Right lobe of liver (tissue), 4 donors: Measurements from ENCODE around the gene LRRC8E.

Experiments
- CTCF ChIP-seq, 4 donors: fragments of 200-600 bp in 3 of 4; fragments of 450-650 bp in 1 of 4; IDR thresholded peaks; one replicate each; pipeline versions ENCODE4 v1.5.1 to v1.8.0; 2016 to 2022; ENCODE audit warnings: antibody characterized with exemption in 4 of 4, mild to moderate bottlenecking in 2 of 4
- POLR2A ChIP-seq: fragments of 450-650 bp; IDR thresholded peaks from one replicate; pipeline ENCODE4 v1.6.1; 2017; ENCODE audit warnings: antibody characterized with exemption, mild to moderate bottlenecking
- donor health status: DM: no; HTN: no; CAD: no.
- donor health status: DM: no; HTN: no; CAD: no.
- donor health status: DM: no; HTN: yes; CAD: no.

DNA sequence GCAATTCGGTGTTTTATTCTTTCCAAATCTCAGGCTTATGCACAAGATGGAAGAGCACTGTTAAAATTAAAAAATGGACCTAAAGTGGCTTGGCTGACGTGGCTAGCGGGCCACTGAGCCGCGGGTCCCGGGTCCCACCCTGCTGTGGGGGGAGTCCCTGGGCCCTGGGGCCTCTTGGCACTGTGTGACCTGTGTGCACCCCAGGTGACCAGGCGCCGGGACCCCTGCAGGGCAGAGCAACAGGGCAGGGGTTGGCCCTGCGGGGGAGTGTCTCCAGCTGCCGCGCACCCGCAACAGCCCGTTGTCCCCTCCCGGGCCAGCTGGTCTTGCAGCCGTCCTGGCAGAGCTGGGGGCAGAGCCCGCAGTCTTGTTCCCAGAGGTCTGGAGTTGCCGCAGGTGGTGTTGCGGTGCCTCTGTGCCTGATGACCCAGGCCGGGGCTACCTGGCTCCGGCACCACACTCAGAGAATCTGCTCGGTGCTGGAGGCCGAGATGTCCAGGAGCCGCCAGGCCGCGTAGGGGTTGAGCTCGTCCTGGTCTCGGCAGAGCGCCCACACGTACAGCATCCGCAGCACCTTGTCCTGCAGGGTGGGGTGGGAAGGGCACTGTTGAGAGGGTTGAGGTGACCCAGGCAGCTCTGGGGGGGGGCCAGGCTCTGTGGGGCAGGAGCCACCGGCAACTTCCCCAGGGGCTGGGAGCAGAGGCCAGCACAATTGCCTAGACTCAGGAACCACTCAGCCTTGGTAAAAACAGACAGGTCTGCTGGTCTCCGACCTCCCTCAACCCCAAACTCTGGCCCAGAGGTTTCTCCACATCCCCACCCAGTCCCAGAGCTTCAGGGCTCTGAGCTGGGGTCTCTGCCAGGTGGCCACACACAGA is 38.7 kb downstream of the LRRC8E start:
- TF ChIP-seq POLR2A (no peak), CTCF (IDR thresholded peaks at IDR 0.05) (no peak)
